ENCODE results near the gene RHCG. TPM values are rescaled to one million over a fixed set of nuclear protein-coding genes. Genes with fewer than 3 reads are reported as not detected.

RHCG gene
- total RNA-seq, 2 experiments from 2014 or later: not detected

DNA sequence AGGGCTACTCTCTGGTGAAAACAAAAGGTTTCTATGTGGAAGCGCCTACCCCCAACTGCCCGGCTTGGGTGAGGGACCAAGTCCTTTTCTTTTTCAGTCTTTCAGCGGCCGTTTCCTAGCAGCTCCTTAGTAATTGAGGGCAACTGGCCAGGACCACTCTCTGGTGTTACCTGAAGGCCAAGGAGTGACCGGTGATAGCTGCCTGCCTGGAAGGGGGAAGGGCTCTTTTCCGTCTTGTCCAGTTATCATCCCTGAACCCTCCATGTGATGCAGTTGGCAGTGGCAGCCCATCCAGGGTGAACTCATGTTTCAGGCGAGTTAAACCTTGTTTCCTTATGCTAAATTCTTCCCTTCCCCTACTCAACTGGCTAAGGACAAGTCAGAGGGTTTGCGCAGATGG lies 33.3 kb downstream of the RHCG start:
- no peaks in the 10 kb centered on the region for H3K9me2 ChIP-seq (ENCODE audit: insufficient read depth, low read length)
- H3K27ac ChIP-seq (ENCODE audit: low read depth, low read length, poor library complexity, severe bottlenecking): no peak overlapping the region
- H3K4me3 ChIP-seq (ENCODE audit: low read depth, low read length, poor library complexity, severe bottlenecking): no peak overlapping the region
- H4K20me1 ChIP-seq (ENCODE audit: insufficient read depth, low read length): no peaks in the 10 kb centered on the region
- no peaks in the 10 kb centered on the region for H3K9me3 ChIP-seq (ENCODE audit: low read length)
- ChIA-PET CTCF (ENCODE audit: unreplicated experiment) (interaction anchor here (0.6 kb wide), 1 partner anchor 13 kb away, joined by 3 read pairs; no protein-coding TSS in a partner anchor), POLR2A (no interaction called here)
- intact Hi-C loops (cut with micrococcal nuclease; ENCODE audit: unreplicated experiment): no loop called here
- no peaks in the 10 kb centered on the region for H3K4me1 ChIP-seq (ENCODE audit: insufficient read depth, low read length, poor library complexity, severe bottlenecking)
- no peaks in the 10 kb centered on the region for H3K36me3 ChIP-seq (ENCODE audit: insufficient read depth, low read length)
- H3K4me2 ChIP-seq (ENCODE audit: low read length): no peak overlapping the region
- no peaks in the 10 kb centered on the region for H3K79me2 ChIP-seq (ENCODE audit: insufficient read depth, low read depth, low read length)
- H2AFZ ChIP-seq (ENCODE audit: low read length): 0 out of 2 replicates have a peak overlapping the region, but pooled peaks have one; percentile 21
- no peak for DNase-seq (ENCODE audit: low spot score)
- no TSS peak for BruUV-seq (replicated peaks)
- no peak for TF ChIP-seq EZH2phosphoT487 (IDR thresholded peaks at IDR 0.05; ENCODE audit: borderline replicate concordance, low read depth, low read length)
- TF ChIP-seq, protein P1, sequence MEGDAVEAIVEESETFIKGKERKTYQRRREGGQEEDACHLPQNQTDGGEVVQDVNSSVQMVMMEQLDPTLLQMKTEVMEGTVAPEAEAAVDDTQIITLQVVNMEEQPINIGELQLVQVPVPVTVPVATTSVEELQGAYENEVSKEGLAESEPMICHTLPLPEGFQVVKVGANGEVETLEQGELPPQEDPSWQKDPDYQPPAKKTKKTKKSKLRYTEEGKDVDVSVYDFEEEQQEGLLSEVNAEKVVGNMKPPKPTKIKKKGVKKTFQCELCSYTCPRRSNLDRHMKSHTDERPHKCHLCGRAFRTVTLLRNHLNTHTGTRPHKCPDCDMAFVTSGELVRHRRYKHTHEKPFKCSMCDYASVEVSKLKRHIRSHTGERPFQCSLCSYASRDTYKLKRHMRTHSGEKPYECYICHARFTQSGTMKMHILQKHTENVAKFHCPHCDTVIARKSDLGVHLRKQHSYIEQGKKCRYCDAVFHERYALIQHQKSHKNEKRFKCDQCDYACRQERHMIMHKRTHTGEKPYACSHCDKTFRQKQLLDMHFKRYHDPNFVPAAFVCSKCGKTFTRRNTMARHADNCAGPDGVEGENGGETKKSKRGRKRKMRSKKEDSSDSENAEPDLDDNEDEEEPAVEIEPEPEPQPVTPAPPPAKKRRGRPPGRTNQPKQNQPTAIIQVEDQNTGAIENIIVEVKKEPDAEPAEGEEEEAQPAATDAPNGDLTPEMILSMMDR (conservative IDR thresholded peaks at IDR 0.05; ENCODE audit: low read length): no peak

DNA sequence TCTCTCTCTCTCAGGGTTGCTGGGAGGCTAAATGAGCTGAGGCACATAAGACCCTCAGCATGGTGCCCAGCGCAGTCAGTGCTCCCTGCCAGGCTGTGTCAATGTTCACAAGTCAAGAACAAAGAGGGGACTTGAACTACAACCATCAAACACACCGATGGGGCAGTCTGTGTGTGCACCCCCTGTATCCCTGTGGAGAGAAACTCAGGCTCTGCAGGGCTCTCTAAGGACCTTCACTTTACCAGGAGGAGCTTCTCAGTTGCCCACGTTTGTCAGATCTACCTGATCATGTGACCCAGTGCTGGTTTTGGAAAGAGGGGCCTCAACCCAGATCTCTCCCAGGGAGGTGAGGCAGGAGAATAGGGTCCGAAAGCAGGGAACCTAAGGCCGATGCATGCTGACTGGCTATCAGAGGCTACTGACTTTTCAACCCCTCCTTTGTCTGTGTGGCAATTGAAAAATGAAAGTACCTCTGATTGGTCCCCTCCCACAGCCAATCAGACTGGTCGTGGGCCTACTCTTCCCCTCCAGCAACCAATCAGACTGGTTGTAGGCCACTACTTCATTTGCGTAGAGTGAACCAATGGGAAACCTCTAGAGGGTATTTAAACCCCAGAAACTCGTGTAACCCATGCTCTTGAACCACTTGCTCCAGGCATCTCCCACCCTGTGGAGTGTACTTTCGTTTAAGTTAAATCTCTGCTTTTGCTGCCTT lies 34.0 kb downstream of the RHCG start:
- Histone ChIP-seq H3K79me2 (ENCODE audit: insufficient read depth, low read depth, low read length) (no peaks in the 10 kb centered on the region), H3K9me2 (ENCODE audit: insufficient read depth, low read length) (no peaks in the 10 kb centered on the region), H3K36me3 (ENCODE audit: insufficient read depth, low read length) (no peaks in the 10 kb centered on the region), H3K27ac (ENCODE audit: low read depth, low read length, poor library complexity, severe bottlenecking) (no peak overlapping the region), H3K9me3 (ENCODE audit: low read length) (no peaks in the 10 kb centered on the region), H3K4me2 (ENCODE audit: low read length) (peak overlapping the region; percentile 15), H4K20me1 (ENCODE audit: insufficient read depth, low read length) (no peaks in the 10 kb centered on the region), H3K4me1 (ENCODE audit: insufficient read depth, low read length, poor library complexity, severe bottlenecking) (no peaks in the 10 kb centered on the region), H3K4me3 (ENCODE audit: low read depth, low read length, poor library complexity, severe bottlenecking) (no peak overlapping the region), H2AFZ (ENCODE audit: low read length) (peak overlapping the region; percentile 21)
- DNase-seq (ENCODE audit: low spot score): peak; percentile 25
- POLR2A ChIA-PET: no interaction called here
- CTCF ChIA-PET (ENCODE audit: unreplicated experiment): no interaction called here
- TF ChIP-seq, protein P1 (conservative IDR thresholded peaks at IDR 0.05; ENCODE audit: low read length): no peak
- TF ChIP-seq EZH2phosphoT487 (IDR thresholded peaks at IDR 0.05; ENCODE audit: borderline replicate concordance, low read depth, low read length): no peak
- intact Hi-C loops (cut with micrococcal nuclease; ENCODE audit: unreplicated experiment): no loop called here
- BruUV-seq (replicated peaks): no TSS peak

DNA sequence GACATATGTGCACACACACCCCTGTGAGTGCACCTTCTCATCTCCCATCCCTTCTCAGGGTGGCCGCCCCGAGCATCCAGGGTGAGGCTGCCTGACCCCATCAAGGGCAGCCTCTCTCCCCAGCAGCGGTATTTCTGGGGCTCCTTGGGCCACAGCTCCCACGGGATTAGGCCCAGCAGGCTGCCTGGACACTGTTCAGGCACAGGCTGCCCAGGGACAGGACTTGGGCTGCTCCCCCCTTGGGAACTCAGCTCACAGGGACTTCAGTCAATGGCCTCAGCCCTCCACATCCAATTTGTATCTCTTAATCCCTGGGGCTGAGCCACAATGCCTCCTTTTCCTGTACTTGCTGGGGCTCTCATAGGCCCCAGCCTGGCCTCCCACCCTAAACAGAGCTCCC lies 35.0 kb downstream of the RHCG start:
- H3K9me2 ChIP-seq (ENCODE audit: insufficient read depth, low read length): no peaks in the 10 kb centered on the region
- H4K20me1 ChIP-seq (ENCODE audit: insufficient read depth, low read length): no peaks in the 10 kb centered on the region
- H2AFZ ChIP-seq (ENCODE audit: low read length): no peak overlapping the region
- H3K9me3 ChIP-seq (ENCODE audit: low read length): peaks cover 7% of the 10 kb centered on the region; the same call in 1 of the 2 replicates
- intact Hi-C loops (cut with micrococcal nuclease; ENCODE audit: unreplicated experiment): no loop called here
- peaks cover 5% of the 10 kb centered on the region; the same call in 1 of the 2 replicates for H3K36me3 ChIP-seq (ENCODE audit: insufficient read depth, low read length)
- H3K4me2 ChIP-seq (ENCODE audit: low read length): no peak overlapping the region
- ChIA-PET CTCF (ENCODE audit: unreplicated experiment) (no interaction called here), POLR2A (no interaction called here)
- H3K79me2 ChIP-seq (ENCODE audit: insufficient read depth, low read depth, low read length): no peaks in the 10 kb centered on the region
- H3K27ac ChIP-seq (ENCODE audit: low read depth, low read length, poor library complexity, severe bottlenecking): no peak overlapping the region
- TF ChIP-seq EZH2phosphoT487 (IDR thresholded peaks at IDR 0.05; ENCODE audit: borderline replicate concordance, low read depth, low read length): no peak
- TF ChIP-seq, protein P1 (conservative IDR thresholded peaks at IDR 0.05; ENCODE audit: low read length): no peak
- BruUV-seq (replicated peaks): no TSS peak
- DNase-seq (ENCODE audit: low spot score): no peak
- H3K4me1 ChIP-seq (ENCODE audit: insufficient read depth, low read length, poor library complexity, severe bottlenecking): peaks cover 4% of the 10 kb centered on the region
- H3K4me3 ChIP-seq (ENCODE audit: low read depth, low read length, poor library complexity, severe bottlenecking): no peak overlapping the region

All from OCI-LY7 (cell line).